Right renal pelvis (tissue), 4 donors: ENCODE data around the gene MARK1. TPM values are rescaled to one million over a fixed set of nuclear protein-coding genes. Genes with fewer than 3 reads are reported as not detected.
"Not testable (repeated sequence)": the region's sequence is repeated elsewhere in the genome, so short reads cannot be mapped to it uniquely, and the experiment has no call there.

Source experiments
- DNase-seq, 4 donors: peaks; one replicate each; pipeline ENCODE4 v3.0.0-alpha.2; 2013; ENCODE audit warnings: low read depth in 4 of 4, low spot score in 3 of 4, missing footprints in 1 of 4
- polyA plus RNA-seq, 4 donors: library from polyadenylated mRNA; unstranded; fragments of 120-200 nt; gene quantifications; one replicate each; pipeline ENCODE4 v1.2.1, GENCODE V29; 2013; ENCODE audit not compliant: insufficient read length in 4 of 4

Gene MARK1
- polyA plus RNA-seq, 4 donors, result 8.9 to 13.6 (median 10.4) TPM

DNA sequence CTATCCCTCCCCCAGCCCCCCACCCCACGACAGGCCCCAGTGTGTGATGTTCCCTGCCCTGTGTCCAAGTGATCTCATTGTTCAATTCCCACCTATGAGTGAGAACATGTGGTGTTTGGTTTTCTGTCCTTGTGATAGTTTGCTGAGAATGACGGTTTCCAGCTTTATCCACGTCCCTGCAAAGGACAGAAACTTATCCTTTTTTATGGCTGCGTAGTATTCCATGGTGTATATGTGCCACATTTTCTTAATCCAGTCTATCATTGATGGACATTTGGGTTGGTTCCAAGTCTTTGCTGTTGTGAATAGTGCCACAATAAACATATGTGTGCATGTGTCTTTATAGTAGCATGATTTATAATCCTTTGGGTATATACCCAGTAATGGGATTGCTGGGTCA is 77.7 kb downstream of the MARK1 start:
- not testable (repeated sequence) for DNase-seq

DNA sequence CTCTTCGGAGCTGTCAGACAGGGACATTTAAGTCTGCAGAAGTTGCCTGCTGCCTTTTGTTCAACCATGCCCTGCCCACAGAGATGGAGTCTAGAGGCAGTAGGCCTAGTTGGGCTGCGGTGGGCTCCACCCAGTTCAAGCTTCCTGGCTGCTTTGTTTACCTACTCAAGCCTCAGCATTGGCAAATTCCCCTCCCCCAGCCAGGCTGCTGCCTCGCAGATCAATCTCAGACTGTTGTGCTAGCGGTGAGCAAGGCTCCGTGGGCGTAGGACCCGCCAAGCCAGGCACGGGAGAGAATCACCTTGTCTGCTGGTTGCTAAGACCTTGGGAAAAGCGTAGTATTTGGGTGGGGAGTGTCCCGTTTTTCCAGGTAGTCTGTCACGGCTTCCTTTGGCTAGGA is 83.2 kb downstream of the MARK1 start:
- DNase-seq, result not testable (repeated sequence)

DNA sequence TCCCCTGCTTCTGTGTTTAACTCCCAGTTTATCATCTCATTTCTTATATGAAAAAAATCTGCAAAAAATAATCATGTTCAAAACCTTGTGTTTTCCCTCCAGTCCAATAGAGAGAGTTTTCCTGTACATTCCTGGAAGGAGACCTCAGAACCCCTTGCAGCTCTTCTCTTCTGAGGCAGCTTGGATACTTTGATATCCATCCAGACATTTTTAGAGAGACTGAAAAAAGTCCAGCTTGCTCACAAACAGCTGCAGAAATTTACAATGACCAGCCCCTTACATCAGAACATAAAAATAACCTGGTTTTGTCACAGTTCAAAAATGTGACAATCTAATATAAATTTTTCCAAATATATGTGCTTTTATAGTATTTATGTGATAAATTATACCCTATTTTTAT is 88.9 kb downstream of the MARK1 start:
- DNase-seq, result no peak

DNA sequence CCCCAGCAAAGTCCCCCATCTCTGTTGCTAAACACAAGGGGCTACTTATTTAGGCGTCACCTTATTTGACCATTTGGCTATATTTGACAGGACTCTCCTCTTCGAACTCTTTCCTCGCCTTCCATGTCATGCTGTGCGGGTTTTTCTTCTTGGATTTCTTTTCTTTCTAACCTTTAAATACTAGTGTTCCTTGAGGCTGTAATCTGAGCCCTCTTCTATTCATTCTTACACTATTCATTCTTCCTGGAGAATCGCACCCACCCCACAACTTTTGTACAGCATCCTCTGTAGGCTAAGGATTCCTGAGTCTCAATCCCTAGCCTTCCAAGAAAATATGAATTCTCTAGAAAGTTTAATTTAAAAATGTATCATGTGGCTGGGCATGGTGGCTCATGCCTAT is 100.5 kb downstream of the MARK1 start:
- DNase-seq, result no peak

DNA sequence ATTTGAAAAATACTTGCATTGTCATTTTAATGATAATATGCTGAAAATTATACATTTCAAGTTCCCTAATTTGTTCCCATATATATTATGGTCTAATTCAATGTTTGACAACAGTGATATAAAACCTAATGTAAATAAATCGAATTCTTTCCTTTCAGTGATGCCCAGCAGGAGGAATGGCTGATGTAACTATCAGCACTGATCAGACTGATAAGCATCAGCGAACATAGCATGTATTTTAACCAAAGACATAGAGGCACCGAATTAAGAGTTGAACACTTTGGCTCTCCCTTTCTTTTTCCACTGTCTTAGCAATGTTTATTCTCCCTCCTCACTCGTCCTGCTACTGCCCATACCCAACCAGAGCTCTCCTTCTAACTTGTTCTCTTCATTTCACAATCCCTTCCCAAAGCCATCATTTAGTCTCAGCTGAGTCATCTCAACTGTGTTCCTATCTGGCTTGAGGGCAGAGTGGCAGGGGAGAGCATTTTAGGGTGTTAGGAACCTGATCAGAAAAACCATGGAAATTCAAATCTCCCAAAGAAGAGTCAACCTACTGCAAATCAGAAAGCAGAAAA is 103.4 kb downstream of the MARK1 start:
- DNase-seq, result no peak

DNA sequence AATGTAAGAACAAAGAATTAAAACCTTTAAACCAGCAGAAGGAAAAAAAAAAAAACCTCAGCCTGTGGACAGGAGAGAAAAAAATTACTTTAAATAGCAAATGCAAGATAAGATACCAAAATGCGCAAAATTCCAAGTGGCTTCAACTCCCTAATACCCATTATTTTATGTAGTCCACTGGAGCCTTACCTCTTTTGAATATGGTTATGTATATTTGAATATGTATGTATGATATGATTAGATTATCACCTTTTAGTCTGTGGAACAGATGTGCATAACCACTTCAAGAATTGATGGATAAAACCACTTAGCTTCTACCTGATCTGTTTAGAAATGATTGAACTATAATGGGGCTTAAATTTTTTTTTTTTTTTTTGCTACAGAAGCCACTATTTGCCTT is 109.8 kb downstream of the MARK1 start:
- DNase-seq, result no peak

DNA sequence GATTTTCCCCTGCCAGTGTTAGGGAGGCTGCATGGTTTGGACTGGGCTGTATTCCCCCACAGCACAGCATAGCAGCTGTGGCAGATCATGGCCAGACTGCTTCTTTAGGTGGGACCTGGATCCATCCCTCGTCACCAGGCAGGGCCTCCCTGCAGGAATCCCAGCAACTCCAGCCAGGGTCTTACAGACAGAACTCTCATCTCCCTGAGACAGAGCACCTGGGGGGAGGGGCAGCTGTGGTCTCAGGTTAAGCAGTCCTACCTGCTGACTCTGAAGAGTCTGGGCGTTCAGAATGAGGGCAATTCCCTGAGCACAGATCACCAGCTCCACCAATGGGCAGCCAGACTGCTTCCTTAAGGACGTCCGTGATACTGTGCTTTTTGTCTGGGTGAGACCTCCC is 114.3 kb downstream of the MARK1 start:
- no peak for DNase-seq

DNA sequence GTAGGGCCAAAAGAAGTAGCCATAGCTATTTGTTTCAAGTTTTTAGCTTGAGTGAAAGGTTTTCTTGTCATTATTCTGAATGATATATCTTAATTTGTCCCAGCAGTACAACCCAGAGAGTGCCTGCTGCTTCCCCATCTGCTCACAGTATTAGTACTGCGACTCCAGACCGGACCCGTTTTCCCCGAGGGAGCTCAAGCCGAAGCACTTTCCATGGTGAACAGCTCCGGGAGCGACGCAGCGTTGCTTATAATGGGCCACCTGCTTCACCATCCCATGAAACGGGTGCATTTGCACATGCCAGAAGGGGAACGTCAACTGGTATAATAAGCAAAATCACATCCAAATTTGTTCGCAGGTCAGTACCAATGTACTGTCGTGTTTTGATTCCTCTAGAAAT is 125.1 kb downstream of the MARK1 start:
- no peak for DNase-seq

DNA sequence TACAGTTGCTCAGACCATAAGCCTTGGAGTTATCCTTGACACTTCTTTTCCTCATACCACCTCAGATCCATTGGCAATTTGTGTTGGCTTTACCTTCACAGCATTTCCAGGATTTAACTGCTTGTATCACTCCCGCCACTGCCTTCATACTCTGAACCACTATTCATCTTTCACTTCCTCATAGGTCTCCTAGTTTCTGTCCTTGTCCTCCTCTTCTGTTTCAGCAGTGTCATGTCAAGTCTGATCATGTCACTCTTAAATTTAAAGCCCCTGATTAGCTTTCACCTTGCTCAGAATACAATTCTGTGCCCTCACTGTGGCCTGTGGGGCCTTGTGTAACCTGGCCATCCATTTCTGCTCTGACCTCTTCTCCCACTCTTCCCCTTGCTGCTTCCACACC is 127.6 kb downstream of the MARK1 start:
- no peak for DNase-seq

DNA sequence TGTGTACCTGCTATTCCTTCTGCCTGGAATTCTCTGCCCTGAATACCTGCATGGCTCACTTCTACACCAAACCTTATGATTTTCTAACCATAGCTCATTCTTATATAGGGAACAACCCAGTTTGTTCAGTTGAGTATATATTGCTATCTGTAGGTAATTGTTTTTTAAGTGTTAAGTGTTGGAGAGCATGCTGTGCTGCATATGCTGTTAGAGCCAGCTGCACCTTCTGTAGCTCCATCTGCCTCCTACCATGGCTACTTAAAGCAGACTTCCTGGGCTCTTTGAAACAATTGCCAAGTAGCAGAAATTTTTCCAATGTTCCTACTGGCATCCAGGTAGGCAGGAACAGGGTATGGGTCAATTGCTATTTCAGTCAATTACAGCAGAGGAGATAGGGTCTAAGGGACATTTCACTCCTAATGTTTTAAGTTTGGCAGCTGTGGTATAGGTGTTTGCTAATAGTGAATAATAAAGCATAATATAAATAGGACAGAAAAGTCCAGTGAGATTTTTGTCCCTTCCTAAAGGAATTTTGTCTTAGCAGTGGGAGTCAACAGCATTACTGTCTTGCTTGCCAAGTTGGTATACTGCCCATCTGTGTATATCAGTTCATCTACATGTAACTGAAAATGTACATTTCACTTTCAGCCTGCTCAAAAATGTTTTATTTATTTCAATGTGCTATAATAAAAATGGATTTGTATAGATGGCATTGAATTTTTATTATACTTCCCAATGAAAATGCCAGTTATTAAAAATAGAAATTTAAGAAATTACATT is 128.2 kb downstream of the MARK1 start:
- DNase-seq, result no peak

DNA sequence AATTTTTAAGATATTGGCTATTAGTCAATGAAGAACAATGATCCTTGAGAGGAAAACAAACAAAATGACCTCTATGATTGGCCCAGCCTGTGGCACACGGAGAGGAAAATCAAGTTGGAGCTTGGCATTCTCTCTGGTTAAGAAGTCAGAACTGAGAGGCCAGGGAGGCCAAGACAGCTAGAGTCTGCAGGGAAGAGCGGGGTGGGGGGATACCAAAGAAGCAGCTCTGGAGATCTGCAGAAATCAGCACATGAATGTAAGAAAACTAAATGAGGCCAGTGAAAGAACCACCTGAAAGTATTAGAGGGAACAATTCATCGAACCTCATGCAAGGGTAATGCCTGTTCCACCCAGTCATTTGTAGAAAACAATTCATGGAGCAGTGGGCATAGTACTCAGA is 138.4 kb downstream of the MARK1 start:
- DNase-seq, result no peak

DNA sequence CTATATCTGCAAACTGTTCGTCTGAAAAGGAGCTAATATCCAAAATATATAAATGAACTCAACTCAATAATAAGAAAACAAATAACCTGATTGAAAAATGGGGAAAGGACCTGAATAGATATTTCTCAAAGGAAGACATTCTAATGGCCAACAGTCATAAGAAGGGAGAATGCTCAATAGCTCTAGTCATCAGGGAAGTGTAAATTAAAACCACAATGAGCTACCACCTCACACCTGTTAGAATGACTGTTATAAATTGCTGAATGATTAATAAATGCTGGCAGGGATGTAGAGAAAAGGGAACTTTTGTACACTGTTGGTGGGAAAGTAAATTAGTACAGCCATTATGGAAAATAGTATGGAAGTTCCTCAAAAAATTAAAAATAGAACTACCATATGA is 141.1 kb downstream of the MARK1 start:
- DNase-seq, result no peak

DNA sequence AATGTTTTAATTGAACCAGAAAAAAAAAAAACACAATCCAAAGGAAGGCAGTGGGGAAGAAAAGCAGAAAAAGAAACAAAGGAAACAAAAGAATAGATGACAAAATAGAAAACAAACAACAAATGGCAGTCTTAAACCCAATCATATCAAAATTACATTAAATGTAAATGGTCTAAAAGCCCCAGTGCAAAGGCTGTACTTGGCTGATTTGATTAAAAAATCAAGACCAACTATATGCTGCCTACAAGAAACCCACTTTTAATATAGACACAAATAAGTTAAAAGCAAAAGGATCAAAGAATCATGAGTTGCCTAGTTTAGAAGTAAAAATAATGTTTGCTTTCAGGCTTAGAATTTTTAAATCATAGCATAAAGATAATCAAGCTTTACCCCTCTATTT is 142.4 kb downstream of the MARK1 start:
- no peak for DNase-seq

DNA sequence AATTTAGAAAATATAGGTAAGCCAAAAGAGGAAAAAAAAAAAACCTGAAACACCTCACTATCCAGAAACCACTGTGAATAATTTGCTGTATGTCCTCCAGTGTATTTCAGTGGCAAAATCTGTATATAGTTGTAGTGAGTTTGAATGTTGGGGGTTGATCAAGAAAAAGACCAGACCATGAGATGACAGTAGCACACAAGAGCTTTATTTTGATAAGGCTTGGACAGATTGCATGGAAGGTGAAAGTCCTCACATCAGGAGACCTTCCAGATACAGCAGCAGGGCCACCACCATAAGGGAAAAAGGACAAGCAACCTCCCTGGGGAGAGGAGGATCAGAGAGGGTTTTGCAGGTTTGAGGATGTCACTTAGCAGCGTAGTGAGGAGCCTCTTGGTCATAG is 146.0 kb downstream of the MARK1 start:
- no peak for DNase-seq

DNA sequence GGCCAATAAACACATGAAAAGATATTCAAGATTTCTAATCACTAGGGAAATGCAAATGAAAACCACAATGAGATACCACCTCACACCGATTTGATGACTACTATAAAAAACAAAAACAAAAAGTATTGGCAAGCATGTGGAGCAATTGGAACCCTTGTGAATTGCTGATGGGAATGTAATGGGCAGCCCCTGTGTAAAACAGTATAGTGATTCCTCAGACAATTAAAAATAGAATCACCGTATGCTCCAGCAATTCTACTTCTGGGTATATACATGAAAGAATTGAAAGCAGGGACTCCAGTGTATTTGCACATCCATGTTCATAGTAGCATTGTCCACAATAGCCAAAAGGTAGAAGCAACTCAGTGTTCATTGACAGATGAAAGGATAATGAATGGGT is 149.3 kb downstream of the MARK1 start:
- DNase-seq, result no peak

DNA sequence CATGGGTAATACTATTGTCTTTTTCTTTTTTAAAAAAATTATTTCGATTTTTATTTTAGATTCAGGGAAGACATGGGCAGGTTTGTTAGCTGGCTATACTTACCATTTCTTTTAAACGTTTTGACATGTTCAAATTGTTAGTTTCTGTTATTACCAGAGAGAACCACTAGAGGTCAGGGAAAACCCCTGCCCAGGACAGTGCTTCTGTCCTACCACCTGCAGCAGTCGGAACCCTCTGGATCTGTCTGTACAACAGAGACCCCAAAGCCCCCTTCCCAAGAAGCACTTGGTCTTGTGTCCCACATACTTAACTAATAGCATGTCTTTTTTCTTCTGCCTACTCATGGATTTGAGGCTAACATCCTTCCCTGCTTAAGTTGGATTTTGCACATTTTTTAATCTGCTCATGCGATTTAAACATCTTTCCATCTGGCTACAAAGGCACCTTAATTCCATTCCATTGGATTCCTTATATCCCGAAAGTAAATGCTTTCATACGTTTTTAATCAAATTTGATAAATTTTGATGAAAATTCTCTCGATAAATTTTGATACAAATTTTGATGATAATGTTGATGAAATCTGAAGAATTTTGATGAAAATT is 152.2 kb downstream of the MARK1 start:
- DNase-seq, result peak in 1 of 4 donors; percentile 27

DNA sequence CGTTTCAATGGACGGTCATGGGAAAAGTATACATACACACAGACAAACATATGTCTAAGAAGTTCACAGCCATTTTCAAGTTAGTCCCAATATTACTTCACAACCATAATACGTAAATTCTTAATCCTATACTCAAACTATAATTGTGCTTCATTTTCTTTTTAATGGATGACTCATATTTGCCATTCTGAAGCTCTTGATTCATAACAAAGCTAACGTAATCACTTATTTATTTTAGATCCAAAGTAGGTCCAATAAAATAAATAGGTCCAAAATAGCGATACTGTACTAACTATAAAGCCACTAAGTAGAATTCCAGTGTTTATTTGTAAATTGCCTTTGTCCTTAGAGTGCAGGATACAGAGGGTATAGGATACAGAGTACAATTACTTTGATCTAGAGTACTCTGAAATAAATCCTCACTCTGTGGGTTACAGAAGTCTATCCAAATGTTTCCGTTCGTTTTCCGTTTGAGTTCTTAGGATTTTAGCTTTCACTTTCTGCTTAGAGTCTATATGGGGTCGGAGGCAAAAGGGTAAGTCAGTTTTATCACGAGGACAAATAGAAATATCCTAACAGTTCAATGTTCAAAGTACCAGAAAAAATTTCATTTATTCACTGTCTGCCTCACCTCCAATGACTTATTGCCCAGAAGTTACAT is 153.4 kb downstream of the MARK1 start:
- no peak for DNase-seq

DNA sequence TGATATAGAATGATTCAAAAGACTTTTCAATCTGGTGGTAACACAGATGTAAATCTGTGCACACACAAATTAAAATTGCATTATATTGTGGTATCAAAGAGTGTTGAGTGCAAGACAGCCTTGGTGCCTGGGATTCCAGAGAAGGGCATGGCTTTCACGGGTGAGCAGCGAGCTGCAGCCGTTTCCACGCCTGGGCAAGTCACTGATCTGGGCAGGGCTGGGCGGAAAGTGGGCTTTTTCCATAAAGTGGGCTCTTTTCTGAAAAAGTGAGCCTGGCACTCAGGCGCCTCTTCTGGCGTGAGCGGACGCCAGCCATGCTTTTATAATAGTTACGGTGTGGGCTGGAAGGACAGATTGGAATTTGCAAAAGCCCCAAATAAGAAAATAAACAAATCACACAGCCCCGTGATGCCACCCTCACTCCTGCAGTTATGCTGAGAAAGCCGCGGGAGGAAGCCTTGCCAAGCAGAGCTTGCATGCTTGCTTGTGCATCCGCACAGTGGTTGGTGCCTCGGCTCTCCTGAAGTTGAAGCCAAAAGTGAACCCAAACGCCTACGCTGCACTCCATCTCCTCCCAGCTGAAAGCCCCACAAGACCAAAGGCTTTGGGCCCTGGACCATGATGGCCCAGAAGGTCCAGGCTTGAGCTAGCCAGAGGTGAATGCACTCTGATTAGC is 155.1 kb downstream of the MARK1 start:
- no peak for DNase-seq

DNA sequence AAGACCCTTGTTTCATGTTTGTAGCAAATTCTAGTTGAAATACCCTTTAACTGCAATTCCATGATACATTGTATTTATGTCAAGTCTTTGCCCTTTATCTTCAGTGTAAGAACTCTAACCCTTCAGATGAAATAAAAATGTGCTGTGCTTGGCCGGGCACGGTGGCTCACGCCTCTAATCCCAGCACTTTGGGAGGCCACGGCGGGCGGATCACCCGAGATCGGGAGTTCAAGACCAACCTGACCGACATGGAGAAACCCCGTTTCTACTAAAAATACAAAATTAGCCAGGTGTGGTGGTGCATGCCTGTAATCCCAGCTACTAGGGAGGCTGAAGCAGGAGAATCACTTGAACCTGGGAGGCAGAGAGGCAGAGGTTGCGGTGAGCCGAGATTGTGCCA is 155.8 kb downstream of the MARK1 start:
- DNase-seq, result not testable (repeated sequence)

DNA sequence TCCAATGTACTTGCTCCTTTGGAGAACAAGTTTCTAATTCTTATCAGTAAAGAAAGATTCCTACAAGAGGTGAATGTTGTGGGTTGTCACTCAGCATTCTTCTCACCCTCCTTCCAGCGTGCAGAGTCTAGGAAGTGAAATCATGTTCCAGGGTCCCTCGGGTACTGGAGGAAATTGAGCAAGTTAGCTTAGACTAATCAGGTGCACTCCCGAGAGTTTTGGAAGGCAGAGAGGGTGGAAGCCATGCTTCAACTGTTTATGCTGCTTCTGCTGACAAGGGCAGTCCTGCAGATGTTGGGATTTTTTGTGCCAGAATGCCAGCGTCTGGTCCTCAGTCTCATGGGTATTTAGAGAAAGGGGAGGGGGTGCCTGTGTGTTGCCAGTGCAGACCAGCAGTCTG is 157.0 kb downstream of the MARK1 start:
- DNase-seq, result no peak

DNA sequence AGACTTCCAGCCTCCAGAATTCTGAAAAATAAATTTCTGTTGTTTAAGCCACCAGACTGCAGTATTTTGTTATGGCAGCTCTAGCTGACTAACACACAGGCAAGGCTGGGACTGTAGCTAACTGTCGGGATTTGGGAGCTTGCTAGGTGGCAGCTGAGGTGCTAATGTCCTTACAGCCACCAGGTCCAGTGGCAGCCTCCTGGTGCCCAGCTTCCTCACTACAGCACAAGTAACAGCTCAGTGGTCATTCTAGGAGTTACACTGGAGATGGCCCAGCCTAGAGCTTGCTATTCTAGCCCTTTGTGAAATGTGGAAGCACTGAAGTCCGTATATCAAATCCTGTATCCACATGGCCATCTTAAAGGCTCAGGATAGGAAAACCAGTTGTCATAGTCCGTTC is 157.9 kb downstream of the MARK1 start:
- no peak for DNase-seq
